Cardiac muscle cell (in vitro differentiated cells and primary cell): ENCODE data around the gene NTSR1. TPM values are rescaled to one million over a fixed set of nuclear protein-coding genes. Genes with fewer than 3 reads are reported as not detected.

Source experiments
- DNase-seq, 2 donors: peaks; one replicate each; pipeline versions ENCODE4 v3.0.0 to v3.0.0-alpha.2; 2010 to 2017; ENCODE audit warnings: low read depth in 1 of 2, low spot score in 1 of 2
- H3K27ac ChIP-seq: fragments of 200-600 bp; sonication (generic); 2 replicates; pipeline ENCODE4 v1.5.1; 2016
- H3K27me3 ChIP-seq: fragments of 200-600 bp; sonication (generic); 2 replicates; pipeline ENCODE4 v1.6.0; 2016; ENCODE audit warnings: control low read depth
- H3K36me3 ChIP-seq: fragments of 200-600 bp; sonication (generic); 2 replicates; pipeline ENCODE4 v1.5.1; 2016; ENCODE audit warnings: control low read depth
- H3K4me1 ChIP-seq: fragments of 200-600 bp; sonication (generic); 2 replicates; pipeline ENCODE4 v1.8.1; 2017; ENCODE audit warnings: low read depth, mild to moderate bottlenecking, mixed run types
- H3K4me3 ChIP-seq: fragments of 200-600 bp; sonication (generic); 2 replicates; pipeline ENCODE4 v1.5.1; 2016; ENCODE audit warnings: mild to moderate bottlenecking
- H3K9me3 ChIP-seq: fragments of 200-600 bp; sonication (generic); 2 replicates; pipeline ENCODE4 v1.5.1; 2017; ENCODE audit warnings: low read depth, mild to moderate bottlenecking, control low read depth
- CTCF ChIP-seq: IDR thresholded peaks from 2 replicates; pipeline ENCODE4 v1.5.1; 2012; ENCODE audit warnings: low read depth, mild to moderate bottlenecking, low read length
- polyA plus RNA-seq: library from polyadenylated mRNA; unstranded; fragments of >200 nt; fragmentation: Nextera tagmentation; extraction: Ambion mirVana; gene quantifications from 2 replicates; pipeline ENCODE4 v1.2.1, GENCODE V29; 2016
- total RNA-seq: library from RNA; depleted of rRNA; stranded (reverse); fragments of >200 nt; gene quantifications from 2 replicates; pipeline ENCODE4 v1.2.3, GENCODE V29; 2016

Gene NTSR1
- total and polyA plus RNA-seq, 2 experiments from 2014 or later: 0.03 TPM; not detected in 1

DNA sequence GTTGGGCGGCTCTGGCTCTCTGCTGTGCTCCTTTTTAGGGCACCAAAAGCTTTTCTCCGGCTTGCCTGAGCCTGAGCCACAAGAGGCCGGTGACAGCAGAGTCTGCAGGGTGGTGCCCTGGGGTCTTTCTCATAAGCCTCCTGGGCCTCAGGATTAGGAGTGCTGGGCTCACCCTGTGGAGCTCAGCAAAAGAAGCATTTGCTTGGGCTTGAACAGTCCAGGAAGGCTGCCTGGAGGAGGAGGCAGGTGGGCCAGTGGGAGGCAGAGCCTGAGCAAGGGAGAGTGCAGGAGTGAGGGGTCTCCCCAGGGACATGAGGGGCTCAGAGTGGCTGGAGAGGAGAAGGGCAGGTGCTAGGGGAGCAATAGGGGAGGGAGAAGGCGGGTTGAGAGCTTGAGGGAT is 54.8 kb downstream of the NTSR1 start:
- Histone ChIP-seq H3K4me3 (no peak overlapping the region), H3K27ac (no peak overlapping the region), H3K9me3 (no peaks in the 10 kb centered on the region), H3K4me1 (no peaks in the 10 kb centered on the region), H3K36me3 (no peaks in the 10 kb centered on the region), H3K27me3 (no peaks in the 10 kb centered on the region)
- no peak for TF ChIP-seq CTCF
- no peak for DNase-seq

DNA sequence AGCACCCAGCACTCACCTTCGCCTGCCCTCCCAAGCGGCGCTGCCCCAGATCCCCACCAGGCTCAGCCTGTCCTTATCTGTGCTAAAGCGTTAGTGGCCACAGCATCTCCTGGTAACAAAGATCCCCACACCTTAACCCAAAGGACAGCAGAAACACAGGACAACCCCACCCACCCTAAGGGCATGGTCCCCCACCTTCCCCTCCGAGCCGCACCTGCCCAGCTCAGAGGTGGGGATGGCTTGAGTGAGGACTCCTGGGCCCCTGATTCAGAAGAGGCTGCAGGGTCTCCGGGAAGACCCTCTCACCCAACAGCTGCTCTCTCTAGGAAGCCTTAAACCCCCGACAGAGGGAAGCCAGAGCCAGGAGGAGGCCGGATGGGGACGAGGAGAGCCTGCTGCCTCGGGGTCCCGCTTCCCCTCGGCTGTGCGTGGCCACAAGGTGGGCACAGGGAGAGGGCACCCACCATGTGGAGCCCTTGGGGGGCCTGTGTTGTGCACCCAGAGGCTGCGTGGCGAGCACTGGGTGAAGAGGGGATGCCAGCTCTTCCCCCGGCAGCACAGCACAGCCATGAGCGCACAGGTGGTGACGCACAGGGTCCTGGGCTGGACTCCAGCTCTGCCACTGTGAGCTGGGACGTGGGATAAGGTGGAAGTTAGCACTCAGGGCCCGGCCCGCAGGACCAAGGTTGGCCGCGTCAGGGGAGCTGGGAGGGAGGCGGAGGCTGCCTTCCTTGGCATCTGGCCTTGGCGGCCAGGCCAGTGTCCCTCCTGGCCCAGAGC is 55.7 kb downstream of the NTSR1 start:
- Histone ChIP-seq H3K4me1 (no peaks in the 10 kb centered on the region), H3K4me3 (no peak overlapping the region), H3K27ac (no peak overlapping the region), H3K27me3 (no peaks in the 10 kb centered on the region), H3K9me3 (no peaks in the 10 kb centered on the region), H3K36me3 (no peaks in the 10 kb centered on the region)
- no peak for DNase-seq
- no peak for TF ChIP-seq CTCF

GRCh38 chr20:62765021-62765420 is 56.4 kb downstream of the NTSR1 start:
- no peak for TF ChIP-seq CTCF
- Histone ChIP-seq H3K36me3 (no peaks in the 10 kb centered on the region), H3K9me3 (no peaks in the 10 kb centered on the region), H3K4me1 (no peaks in the 10 kb centered on the region), H3K27ac (no peak overlapping the region), H3K4me3 (no peak overlapping the region), H3K27me3 (no peaks in the 10 kb centered on the region)
- no peak for DNase-seq

GRCh38 chr20:62765432-62766070 is 56.9 kb downstream of the NTSR1 start:
- no peaks in the 10 kb centered on the region for H3K36me3 ChIP-seq
- no peaks in the 10 kb centered on the region for H3K27me3 ChIP-seq
- no peak overlapping the region for H3K27ac ChIP-seq
- DNase-seq: no peak
- TF ChIP-seq CTCF: no peak
- no peak overlapping the region for H3K4me3 ChIP-seq
- no peaks in the 10 kb centered on the region for H3K9me3 ChIP-seq
- H3K4me1 ChIP-seq: no peaks in the 10 kb centered on the region

GRCh38 chr20:62766071-62766450 is 57.4 kb downstream of the NTSR1 start:
- TF ChIP-seq CTCF: no peak
- Histone ChIP-seq H3K27me3 (no peaks in the 10 kb centered on the region), H3K27ac (no peak overlapping the region), H3K4me1 (no peaks in the 10 kb centered on the region), H3K9me3 (no peaks in the 10 kb centered on the region), H3K36me3 (no peaks in the 10 kb centered on the region), H3K4me3 (no peak overlapping the region)
- DNase-seq: no peak
